Measurements from ENCODE around the gene MUL1. TPM values are rescaled to one million over a fixed set of nuclear protein-coding genes. Genes with fewer than 3 reads are reported as not detected.

The MUL1 gene
- total and polyA plus RNA-seq, 2 of the 8 experiments (the other 6 are each of a cell fraction or from before 2014, with no cell fraction given), result 16.4 to 20.8 TPM

DNA sequence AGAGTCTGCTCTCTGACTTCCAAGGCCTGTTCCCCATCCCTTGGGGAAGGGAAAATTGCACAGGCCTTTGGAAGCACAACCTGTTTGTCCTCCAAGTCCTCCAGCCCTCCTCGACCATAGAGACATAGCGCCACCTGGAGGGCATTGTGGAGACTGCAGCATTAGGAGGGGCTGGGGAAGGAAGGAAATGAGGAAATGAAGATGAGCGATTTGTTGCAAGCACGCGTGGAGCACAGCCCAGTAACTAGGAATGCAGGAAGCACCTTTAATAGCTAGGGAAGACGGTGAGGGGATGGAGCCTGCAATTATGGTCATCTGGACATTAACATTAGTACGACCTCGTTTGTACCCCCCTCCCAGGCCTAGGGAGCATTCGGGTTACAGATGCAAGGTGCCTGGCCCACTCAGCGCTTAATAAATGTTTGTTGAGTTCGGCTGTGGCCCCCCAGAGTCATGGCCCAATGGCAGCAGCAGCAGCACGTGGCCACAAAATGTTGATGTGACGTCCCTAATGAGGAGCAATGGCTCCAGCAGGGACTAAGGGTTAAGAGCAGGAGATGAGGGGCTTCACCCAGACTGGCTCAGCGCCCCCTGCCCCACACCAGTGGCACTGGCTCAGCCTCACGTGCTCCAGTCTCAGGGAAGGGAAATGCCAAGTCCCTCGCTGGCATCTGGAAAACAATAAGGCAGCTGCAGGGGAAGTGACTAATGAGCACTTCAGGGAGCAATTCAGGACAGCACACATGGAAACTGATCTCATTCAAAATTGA lies 13.9 kb downstream of the MUL1 start (continued):
- TF ChIP-seq RXRA (IDR thresholded peaks at IDR 0.05; ENCODE audit: insufficient read depth, low read depth, low read length) (no peak), NANOG (IDR thresholded peaks at IDR 0.05; ENCODE audit: insufficient read depth, low read depth, low read length, poor library complexity, severe bottlenecking) (no peak), CTBP2 (IDR thresholded peaks at IDR 0.05; ENCODE audit: borderline replicate concordance, insufficient read depth, insufficient read length, low read length) (no peak), JUN (IDR thresholded peaks at IDR 0.05; ENCODE audit: low read depth, low read length) (no peak), PHF8 (conservative IDR thresholded peaks at IDR 0.05; ENCODE audit: low read depth, low read length) (no peak), HDAC2 (IDR thresholded peaks at IDR 0.05; ENCODE audit: borderline replicate concordance in 1 of 2, low read depth in 2 of 2, low read length in 2 of 2) (0 out of 4 replicates have a peak, but pooled peaks of 1 of the 2 experiments have one; percentile 85), TCF12 (IDR thresholded peaks at IDR 0.05; ENCODE audit: low read depth, low read length) (0 out of 2 replicates have a peak, but pooled peaks have one; percentile 55), TAF1 (IDR thresholded peaks at IDR 0.05; ENCODE audit: low read depth, low read length) (no peak), HDAC6 (IDR thresholded peaks at IDR 0.05; ENCODE audit: low read depth, low read length) (no peak), NRF1 (IDR thresholded peaks at IDR 0.05; ENCODE audit: low read depth, low read length) (no peak), SUZ12 (IDR thresholded peaks at IDR 0.05; ENCODE audit: low read length) (no peak), CHD1 (IDR thresholded peaks at IDR 0.05; ENCODE audit: low read depth, low read length) (no peak), TAF7 (optimal IDR thresholded peaks at IDR 0.05; ENCODE audit: borderline replicate concordance, low read depth, low read length) (peak; percentile 42), SRF (IDR thresholded peaks at IDR 0.05; ENCODE audit: low read depth, low read length) (no peak)
- TF ChIP-seq, protein P1, sequence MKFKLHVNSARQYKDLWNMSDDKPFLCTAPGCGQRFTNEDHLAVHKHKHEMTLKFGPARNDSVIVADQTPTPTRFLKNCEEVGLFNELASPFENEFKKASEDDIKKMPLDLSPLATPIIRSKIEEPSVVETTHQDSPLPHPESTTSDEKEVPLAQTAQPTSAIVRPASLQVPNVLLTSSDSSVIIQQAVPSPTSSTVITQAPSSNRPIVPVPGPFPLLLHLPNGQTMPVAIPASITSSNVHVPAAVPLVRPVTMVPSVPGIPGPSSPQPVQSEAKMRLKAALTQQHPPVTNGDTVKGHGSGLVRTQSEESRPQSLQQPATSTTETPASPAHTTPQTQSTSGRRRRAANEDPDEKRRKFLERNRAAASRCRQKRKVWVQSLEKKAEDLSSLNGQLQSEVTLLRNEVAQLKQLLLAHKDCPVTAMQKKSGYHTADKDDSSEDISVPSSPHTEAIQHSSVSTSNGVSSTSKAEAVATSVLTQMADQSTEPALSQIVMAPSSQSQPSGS (IDR thresholded peaks at IDR 0.05; ENCODE audit: low read length), result no peak
- TF ChIP-seq, protein P2, sequence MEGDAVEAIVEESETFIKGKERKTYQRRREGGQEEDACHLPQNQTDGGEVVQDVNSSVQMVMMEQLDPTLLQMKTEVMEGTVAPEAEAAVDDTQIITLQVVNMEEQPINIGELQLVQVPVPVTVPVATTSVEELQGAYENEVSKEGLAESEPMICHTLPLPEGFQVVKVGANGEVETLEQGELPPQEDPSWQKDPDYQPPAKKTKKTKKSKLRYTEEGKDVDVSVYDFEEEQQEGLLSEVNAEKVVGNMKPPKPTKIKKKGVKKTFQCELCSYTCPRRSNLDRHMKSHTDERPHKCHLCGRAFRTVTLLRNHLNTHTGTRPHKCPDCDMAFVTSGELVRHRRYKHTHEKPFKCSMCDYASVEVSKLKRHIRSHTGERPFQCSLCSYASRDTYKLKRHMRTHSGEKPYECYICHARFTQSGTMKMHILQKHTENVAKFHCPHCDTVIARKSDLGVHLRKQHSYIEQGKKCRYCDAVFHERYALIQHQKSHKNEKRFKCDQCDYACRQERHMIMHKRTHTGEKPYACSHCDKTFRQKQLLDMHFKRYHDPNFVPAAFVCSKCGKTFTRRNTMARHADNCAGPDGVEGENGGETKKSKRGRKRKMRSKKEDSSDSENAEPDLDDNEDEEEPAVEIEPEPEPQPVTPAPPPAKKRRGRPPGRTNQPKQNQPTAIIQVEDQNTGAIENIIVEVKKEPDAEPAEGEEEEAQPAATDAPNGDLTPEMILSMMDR (IDR thresholded peaks at IDR 0.05; ENCODE audit: control extremely low read depth in 1 of 3, insufficient read depth in 1 of 3, low read depth in 1 of 3, low read length in 3 of 3), result peak; percentile 91 to 99 (median 96)
